OCI-LY1 (cell line): ENCODE measurements around the gene DAPK2.

Source experiments
- CTCF ChIP-seq: fragments of 200-600 bp; sonication (generic), shearing (Covaris generic); IDR thresholded peaks from 2 replicates; pipeline ENCODE4 v1.5.1; 2017; ENCODE audit warnings: mild to moderate bottlenecking, antibody characterized with exemption, low read length, moderate library complexity, mixed read lengths
- EZH2 ChIP-seq: fragments of 200-600 bp; sonication (generic), shearing (Covaris generic); IDR thresholded peaks from 2 replicates; pipeline ENCODE4 v1.8.0; 2017; ENCODE audit warnings: borderline replicate concordance, mixed run types, mild to moderate bottlenecking, antibody characterized with exemption, low read length, moderate library complexity, mixed read lengths

- TF ChIP-seq CTCF: peak; percentile 99
- no peak for TF ChIP-seq EZH2
Observed at GRCh38 chr15:63891079-63891767, 155.1 kb downstream of the DAPK2 start.
